T47D (cell line): ENCODE data around the gene WAC.
"Not testable (repeated sequence)": the region's sequence is repeated elsewhere in the genome, so short reads cannot be mapped to it uniquely, and the experiment has no call there.

ENCODE experiments used
- DNase-seq, 2 experiments: peaks; one replicate each; pipeline versions ENCODE4 v3.0.0 to v3.0.0-alpha.2; 2011 to 2012; ENCODE audit warnings: low read depth in 1 of 2, low spot score in 1 of 2
- JUND ChIP-seq: IDR thresholded peaks from 2 replicates; pipeline ENCODE4 v1.6.1; 2012; ENCODE audit warnings: low read depth
- in situ Hi-C: cut with HindIII; loops from 2 replicates; pipeline ENCODE4 v1.10.0; 2016; ENCODE audit warnings: low sequenced_read_pairs, low pct_unique_long_range_greater_than_20kb

WAC gene, protein sequence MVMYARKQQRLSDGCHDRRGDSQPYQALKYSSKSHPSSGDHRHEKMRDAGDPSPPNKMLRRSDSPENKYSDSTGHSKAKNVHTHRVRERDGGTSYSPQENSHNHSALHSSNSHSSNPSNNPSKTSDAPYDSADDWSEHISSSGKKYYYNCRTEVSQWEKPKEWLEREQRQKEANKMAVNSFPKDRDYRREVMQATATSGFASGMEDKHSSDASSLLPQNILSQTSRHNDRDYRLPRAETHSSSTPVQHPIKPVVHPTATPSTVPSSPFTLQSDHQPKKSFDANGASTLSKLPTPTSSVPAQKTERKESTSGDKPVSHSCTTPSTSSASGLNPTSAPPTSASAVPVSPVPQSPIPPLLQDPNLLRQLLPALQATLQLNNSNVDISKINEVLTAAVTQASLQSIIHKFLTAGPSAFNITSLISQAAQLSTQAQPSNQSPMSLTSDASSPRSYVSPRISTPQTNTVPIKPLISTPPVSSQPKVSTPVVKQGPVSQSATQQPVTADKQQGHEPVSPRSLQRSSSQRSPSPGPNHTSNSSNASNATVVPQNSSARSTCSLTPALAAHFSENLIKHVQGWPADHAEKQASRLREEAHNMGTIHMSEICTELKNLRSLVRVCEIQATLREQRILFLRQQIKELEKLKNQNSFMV

DNA sequence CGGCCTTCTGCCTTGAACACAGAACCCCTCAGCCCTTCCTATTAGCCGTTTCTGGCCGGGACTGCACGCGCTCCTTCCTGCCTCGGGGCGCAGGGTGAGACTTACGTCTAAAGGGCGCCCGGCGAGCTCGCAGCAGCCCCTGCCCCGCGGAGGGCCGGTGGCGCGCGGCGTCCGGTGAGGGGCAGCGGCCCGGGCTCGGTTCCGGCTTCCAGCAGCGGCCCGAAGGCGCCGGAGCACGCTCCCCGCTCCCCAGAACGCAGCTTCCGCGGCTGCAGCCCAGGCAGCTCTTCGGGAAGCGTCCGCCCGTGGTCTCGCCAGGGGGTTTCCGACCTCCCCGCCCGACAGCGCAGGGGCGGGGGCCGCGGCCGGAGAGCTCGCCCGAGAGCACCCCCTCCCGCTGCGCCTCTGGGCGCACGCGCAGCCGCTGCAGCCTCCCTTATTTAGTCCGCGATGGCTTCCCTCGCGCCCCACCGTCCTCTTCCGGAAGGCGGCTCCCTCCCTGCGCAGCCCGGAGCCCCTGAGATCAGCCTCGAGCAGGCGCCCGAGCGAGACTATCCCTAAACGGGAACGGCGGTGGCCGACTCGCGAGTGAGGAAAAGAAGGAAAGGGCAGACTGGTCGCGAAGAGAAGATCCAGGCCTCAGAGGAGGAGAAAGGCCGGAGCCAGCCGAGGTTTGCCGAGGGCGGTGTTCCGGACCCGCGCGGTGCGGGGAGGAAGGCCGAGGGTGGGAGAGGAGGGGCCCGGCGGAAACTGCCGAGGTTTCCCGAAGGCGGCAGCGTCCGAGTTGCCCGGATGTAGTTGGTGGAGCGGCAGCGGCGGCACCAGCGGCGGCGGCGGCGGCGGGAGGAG is at the start of gene WAC:
Gene WAC, plus strand, starts transcription at position 782 of the 849 bp plus-strand sequence. CDS start 462 bp downstream, outside the sequence.
- in situ Hi-C loops, result no loop called here
- DNase-seq, result peak; percentile 74 to 94
- TF ChIP-seq JUND, result no peak

DNA sequence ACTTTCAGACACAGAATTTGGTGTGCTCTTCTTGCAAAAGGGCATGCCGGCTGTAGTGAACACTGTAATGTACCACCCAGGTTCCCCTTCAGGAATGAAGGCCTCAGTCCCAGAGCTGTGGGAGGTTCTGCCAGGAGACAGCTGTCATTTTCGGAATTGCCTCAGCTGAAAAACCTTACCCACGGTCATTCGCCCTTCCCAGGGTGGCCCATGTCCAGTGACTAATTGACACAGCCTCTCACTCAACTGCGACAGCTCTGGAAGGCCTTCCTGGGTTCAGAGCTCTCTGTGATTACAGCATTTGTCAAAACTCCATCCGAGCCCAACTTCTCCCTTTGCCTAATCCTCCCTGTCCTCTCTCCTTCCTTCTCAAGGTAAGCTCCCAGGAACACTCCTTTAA is 43.7 kb upstream of the WAC start:
- in situ Hi-C loops, result no loop called here
- TF ChIP-seq JUND, result no peak

DNA sequence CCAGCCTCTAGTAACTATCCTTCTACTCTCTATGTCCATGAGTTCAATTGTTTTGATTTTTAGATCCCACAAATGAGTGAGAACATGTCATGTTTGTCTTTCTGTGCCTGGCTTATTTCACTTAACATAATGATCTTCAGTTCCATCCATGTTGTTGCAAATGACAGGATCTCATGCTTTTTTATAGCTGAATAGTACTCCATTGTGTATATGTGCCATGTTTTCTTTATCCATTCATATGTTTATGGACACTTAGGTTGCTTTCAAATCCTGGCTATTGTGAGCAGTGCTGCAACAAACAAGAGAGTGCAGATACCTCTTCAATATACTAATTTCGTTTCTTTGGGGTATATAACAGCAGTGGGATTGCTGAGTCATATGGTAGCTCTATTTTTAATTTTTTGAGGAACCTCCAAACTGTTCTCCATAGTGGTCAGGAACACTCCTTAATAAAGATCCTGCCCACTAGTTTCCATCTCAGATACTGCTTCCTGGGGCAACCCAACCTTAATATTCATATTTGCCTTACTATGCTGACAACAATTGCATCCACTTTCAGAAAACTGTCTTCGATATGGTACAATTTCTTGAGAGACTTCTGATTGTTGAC is 42.6 kb upstream of the WAC start:
- in situ Hi-C loops, DNase-seq: not testable (repeated sequence)

More for the DNA sequence above, 43.7 kb upstream of the WAC start:
- no peak for DNase-seq

DNA sequence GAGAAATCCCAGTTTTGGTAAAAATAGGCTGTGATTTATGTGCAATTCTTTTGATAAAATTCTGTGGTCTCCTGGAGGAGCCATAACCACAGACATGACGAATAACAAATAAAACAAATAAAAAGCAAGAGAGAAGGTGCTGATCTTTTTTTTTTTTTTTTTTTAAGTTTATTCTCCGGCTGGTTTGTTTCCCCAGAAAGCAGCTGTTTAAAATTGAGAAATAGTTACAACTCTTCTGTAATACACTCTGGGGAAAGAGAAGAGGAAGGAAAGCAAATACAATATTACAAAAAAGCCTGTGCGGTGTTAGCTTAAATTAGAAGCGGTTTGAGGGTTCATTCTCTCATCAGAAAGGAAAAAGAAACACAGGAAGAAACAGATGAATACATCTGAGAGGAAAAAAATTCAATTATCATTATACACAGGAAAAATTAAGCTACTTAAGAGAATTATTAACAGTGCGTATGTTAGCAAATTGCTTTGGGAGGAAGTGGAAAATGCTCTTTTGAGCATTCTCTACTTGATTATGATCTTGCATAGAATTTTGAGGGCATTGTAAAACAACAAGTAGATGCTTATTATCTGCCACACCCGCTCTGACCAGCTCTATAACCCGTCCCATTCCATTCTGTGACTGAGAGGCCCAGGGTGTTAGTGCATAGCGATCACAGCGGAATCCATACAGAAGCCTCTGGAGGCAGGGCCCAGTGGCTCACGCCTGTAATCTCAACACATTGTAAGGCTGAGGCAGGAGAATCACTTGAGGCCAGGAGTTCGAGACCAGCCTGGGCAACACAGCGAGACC is 40.6 kb upstream of the WAC start:
- in situ Hi-C loops, result no loop called here
- no peak for DNase-seq
- TF ChIP-seq JUND, result no peak

DNA sequence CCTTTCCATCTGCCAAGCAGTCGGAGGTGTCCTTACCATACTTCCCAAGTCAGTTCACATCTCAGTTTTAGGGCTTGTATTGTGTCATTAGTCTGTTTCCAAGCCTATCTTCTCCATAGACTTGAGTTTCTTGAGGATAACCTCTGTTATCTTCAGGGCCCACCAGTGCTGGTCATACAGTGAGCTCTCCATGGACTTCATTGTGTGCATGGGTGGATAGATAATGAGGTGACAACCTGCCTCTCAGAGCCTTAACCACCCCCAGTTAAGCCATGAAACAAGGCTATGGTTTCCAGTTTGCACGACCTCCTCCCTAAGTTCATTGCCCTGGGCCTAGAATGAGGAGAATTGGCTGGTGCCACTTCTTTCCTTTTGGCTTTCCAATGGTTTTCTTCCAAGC is 38.5 kb upstream of the WAC start:
- no peak for DNase-seq
- in situ Hi-C loops, result no loop called here
- no peak for TF ChIP-seq JUND

DNA sequence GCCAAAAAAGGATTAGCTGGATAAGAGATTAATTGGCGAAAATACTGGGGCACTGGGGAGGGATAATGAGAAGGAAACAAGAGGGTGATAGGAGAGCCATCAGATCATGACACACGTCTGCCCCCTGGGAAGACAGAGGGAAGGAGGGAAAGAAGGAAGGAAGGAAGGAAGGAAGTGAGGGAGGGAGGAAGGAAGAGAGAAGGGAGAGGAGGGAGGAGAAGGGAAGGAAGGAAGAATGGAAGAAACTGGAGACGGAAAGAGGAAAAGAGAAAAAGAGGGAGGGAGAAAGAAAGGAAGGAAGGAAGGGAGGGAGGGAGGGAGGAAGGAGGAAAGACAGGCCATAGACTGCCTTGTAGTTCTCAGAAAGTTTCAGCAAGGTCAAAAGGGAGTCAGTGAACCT is 37.8 kb upstream of the WAC start:
- DNase-seq, result no peak
- in situ Hi-C loops, result no loop called here
- TF ChIP-seq JUND, result no peak

DNA sequence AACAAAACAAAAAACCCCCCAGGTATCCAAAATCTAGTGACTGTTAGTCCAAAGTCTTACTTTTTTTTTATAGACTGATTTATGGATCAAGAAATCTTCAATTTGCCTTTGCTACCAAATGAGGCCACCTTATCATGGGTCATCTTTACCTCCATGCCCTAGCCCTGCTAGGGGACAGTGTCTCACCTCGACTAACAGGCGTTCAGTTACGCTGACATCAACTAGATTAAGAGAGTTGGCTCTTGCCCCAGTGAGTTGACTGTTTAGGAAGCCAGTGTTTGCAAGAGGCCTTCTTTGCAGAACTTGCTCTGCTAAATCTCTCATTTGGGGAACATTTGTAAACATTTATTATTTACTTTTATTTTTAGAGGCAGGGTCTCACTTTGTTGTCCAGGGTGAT is 36.9 kb upstream of the WAC start:
- DNase-seq, result no peak
- TF ChIP-seq JUND, result no peak
- in situ Hi-C loops, result no loop called here

DNA sequence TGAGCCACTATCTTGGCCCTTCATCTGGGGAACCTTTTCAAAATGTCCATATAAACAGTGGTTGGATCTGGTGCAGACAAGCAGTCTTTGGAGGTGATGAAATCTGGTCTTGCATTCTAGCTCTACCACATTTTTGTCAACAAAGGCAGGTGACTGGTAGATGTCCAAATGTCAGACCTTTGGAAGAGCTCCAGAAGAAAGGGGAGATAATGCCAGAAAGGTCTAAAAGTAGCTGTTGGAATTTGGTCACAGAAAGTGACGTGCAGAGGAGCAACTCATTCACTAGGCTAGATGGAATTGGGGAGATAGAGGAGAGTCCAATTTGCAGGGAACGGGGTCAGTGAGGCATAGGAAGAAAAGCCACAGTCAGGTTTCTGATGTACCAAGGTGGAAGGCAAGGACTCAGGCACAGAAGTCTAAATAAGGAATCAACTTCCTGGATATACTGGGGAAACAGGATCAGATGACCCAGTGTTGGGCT is 36.4 kb upstream of the WAC start:
- peak in 1 of 2 experiments; percentile 95 for DNase-seq
- TF ChIP-seq JUND, result peak; percentile 67
- in situ Hi-C loops, result no loop called here

DNA sequence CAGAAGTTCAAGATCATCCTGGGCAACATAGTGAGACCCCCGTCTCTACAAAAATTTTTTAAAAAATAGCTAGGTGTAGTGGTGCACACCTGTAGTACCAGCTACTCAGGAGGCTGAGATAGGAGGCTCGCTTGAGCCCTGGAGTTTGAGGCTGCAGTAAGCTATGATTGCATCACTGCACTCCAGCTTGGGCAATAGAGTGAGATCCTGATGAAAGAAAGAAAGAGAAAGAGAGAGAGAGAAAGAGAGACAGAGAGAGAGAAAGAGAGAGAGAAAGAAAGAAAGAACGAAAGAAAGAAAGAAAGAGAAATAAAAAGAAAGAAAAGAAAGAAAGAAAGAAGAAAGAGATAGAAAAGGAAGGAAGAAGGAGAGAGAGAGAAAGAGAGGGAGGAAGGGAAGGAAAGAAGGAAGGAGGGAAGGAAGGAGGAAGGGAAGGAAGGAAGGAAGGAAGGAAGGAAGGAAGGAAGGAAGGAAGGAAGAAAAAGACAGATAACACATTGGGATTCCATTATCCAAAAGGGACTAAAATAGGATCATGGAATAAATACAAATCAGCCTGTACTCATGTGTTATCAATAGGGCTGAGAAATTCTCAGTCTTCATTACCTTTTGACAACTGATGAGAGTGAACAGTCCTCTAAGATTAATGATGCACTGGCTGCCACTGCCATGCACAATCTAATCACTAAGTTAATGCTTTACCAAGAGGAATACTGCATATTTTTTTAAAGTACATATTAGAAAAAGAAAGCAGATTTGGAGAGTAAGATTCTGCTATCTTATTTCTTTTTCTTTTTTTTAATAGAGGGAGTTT is 35.4 kb upstream of the WAC start:
- in situ Hi-C loops, result no loop called here
- DNase-seq, result no peak
- TF ChIP-seq JUND, result no peak

DNA sequence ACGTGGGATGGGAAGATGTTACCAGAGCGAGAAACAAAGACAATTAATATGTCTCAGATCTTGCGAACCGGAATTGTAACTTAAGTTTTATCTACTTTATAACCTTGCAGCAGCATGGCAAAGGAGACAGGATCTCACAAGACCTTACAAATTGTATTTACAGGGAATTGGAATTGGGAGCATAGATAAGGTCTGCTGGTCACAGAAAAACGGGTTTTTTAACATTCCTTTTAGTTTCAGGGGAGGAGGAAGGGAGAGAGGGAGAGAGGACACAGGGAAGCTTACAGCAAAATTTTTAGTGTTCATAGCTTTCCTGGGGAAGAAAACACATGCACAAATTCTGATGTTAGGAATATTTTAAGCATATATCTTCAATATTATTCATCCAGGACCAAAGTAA is 32.7 kb upstream of the WAC start:
- peak in 1 of 2 experiments; percentile 82 for DNase-seq
- in situ Hi-C loops, result not testable (repeated sequence)

DNA sequence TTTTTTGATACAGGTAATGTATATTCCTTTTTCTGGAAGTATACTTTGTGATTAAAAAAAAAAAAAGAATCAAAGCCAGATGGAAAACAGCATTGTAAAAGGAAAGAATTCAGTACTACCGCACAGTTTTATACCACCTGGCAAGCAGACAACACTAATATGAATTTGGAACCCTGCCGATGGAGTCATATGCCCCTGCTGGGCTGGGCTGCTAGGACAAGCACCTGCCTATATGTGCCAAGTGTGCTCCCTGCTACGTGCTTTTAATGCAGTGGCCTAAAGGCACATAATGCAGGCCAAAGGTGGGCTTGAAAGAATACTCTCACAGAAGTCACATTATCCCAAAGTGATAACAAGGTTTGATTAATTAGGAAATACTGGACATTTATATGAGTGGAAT is 29.8 kb upstream of the WAC start:
- peak; percentile 29 to 85 for DNase-seq
- in situ Hi-C loops, result no loop called here
- no peak for TF ChIP-seq JUND
